ENCODE data around the gene SGSM2. TPM values are rescaled to one million over a fixed set of nuclear protein-coding genes. Genes with fewer than 3 reads are reported as not detected.

SGSM2 gene
- total and polyA plus RNA-seq, 2 of the 13 experiments (the other 11 are each of a cell fraction or from before 2014, with no cell fraction given) = 30.4 to 51.3 TPM

- peak; percentile 93; the same call in 1 of the 2 replicates for TF ChIP-seq THAP9 (CRISPR knock-in tag; IDR thresholded peaks at IDR 0.05; ENCODE audit: borderline replicate concordance)
- TF ChIP-seq, protein P1, sequence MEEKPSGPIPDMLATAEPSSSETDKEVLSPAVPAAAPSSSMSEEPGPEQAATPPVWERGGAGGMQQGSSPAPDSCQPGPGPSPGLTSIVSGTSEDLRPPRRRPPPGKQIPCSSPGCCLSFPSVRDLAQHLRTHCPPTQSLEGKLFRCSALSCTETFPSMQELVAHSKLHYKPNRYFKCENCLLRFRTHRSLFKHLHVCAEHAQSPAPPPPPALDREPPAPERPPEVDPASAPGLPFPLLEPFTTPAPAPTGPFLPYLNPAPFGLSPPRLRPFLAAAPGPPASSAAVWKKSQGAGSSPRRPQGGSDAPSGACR (CRISPR knock-in tag; IDR thresholded peaks at IDR 0.05) = peak; percentile 56; the same call in 1 of the 2 replicates
- TF ChIP-seq ZNF12 (CRISPR knock-in tag; IDR thresholded peaks at IDR 0.05) = no peak; the same call in 1 of the 2 replicates
- no peak for TF ChIP-seq ZNF296 (CRISPR knock-in tag; conservative IDR thresholded peaks at IDR 0.05)
- 0 out of 2 replicates have a peak, but pooled peaks have one; percentile 17 for TF ChIP-seq HOMEZ (CRISPR knock-in tag; IDR thresholded peaks at IDR 0.05; ENCODE audit: low read depth)
- no peak for TF ChIP-seq NFYB (CRISPR knock-in tag; IDR thresholded peaks at IDR 0.05)
- peak in 1 of 2 experiments; percentile 33; a peak in 1 of 4 replicates for TF ChIP-seq EP300 (IDR thresholded peaks at IDR 0.05; ENCODE audit: low read depth in 2 of 2, low read length in 2 of 2)
- TF ChIP-seq EP300 (CRISPR knock-in tag; IDR thresholded peaks at IDR 0.05; ENCODE audit: borderline replicate concordance) = no peak; the same call in 1 of the 2 replicates
- TF ChIP-seq MTF1 (CRISPR knock-in tag; IDR thresholded peaks at IDR 0.05) = no peak
- TF ChIP-seq ZMYM3 (CRISPR knock-in tag; IDR thresholded peaks at IDR 0.05) = no peak
- TF ChIP-seq, protein P2, sequence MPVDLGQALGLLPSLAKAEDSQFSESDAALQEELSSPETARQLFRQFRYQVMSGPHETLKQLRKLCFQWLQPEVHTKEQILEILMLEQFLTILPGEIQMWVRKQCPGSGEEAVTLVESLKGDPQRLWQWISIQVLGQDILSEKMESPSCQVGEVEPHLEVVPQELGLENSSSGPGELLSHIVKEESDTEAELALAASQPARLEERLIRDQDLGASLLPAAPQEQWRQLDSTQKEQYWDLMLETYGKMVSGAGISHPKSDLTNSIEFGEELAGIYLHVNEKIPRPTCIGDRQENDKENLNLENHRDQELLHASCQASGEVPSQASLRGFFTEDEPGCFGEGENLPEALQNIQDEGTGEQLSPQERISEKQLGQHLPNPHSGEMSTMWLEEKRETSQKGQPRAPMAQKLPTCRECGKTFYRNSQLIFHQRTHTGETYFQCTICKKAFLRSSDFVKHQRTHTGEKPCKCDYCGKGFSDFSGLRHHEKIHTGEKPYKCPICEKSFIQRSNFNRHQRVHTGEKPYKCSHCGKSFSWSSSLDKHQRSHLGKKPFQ (CRISPR knock-in tag; IDR thresholded peaks at IDR 0.05; ENCODE audit: insufficient replicate concordance) = peak; percentile 94
- peak; percentile 81 for TF ChIP-seq SPEN (CRISPR knock-in tag; IDR thresholded peaks at IDR 0.05; ENCODE audit: low read depth)
- TF ChIP-seq ZKSCAN1 (IDR thresholded peaks at IDR 0.05; ENCODE audit: low read length) = 0 out of 2 replicates have a peak, but pooled peaks have one; percentile 9
- TF ChIP-seq HNF4A (CRISPR knock-in tag; IDR thresholded peaks at IDR 0.05) = peak; percentile 6; the same call in 1 of the 2 replicates
- peak; percentile 77 for TF ChIP-seq TARDBP (CRISPR knock-in tag; IDR thresholded peaks at IDR 0.05)
- TF ChIP-seq ATF7 (IDR thresholded peaks at IDR 0.05) = no peak
- TF ChIP-seq ATF7 (CRISPR knock-in tag; IDR thresholded peaks at IDR 0.05) = no peak; the same call in 1 of the 2 replicates
- TF ChIP-seq, protein P3, sequence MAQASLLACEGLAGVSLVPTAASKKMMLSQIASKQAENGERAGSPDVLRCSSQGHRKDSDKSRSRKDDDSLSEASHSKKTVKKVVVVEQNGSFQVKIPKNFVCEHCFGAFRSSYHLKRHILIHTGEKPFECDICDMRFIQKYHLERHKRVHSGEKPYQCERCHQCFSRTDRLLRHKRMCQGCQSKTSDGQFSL (CRISPR knock-in tag; IDR thresholded peaks at IDR 0.05) = 0 out of 2 replicates have a peak, but pooled peaks have one; percentile 18
- peak; percentile 53; the same call in 1 of the 2 replicates for TF ChIP-seq KLF11 (CRISPR knock-in tag; IDR thresholded peaks at IDR 0.05)
- no peak for TF ChIP-seq ZXDC (CRISPR knock-in tag; IDR thresholded peaks at IDR 0.05)
Measured at GRCh38 chr17:2336215-2336851, 968 bp upstream of the SGSM2 start, which contains the start of gene TSR1 (continued).

Data from HepG2 (cell line).